Loucy (cell line): Measurements from ENCODE around the gene PCDHGC3.
"Not testable (repeated sequence)": the region's sequence is repeated elsewhere in the genome, so short reads cannot be mapped to it uniquely, and the experiment has no call there.

Experiments
- H2AFZ ChIP-seq: fragments of 200-600 bp; sonication (generic); 2 replicates; pipeline ENCODE4 v1.6.0; 2016; ENCODE audit warnings: antibody characterized with exemption, mild to moderate bottlenecking, low read length, moderate library complexity
- H3F3A ChIP-seq: fragments of 200-600 bp; 2 replicates; pipeline ENCODE4 v1.6.0; 2016; ENCODE audit warnings: antibody characterized with exemption, low read depth, mild to moderate bottlenecking
- H3K27me3 ChIP-seq: fragments of 200-600 bp; sonication (generic); 2 replicates; pipeline ENCODE4 v1.6.1; 2014; ENCODE audit warnings: low read length, mild to moderate bottlenecking; ENCODE audit not compliant: insufficient read depth, poor library complexity, severe bottlenecking
- H3K36me3 ChIP-seq: fragments of 200-600 bp; sonication (generic); 2 replicates; pipeline ENCODE4 v1.6.1; 2016; ENCODE audit warnings: low read length; ENCODE audit not compliant: insufficient read depth
- H3K4me1 ChIP-seq: fragments of 200-600 bp; sonication (generic); 2 replicates; pipeline ENCODE4 v1.5.1; 2014; ENCODE audit warnings: low read length, mild to moderate bottlenecking; ENCODE audit not compliant: insufficient read depth, poor library complexity, severe bottlenecking
- H3K4me2 ChIP-seq: fragments of 200-600 bp; sonication (generic); 2 replicates; pipeline ENCODE4 v1.6.0; 2014; ENCODE audit warnings: antibody characterized with exemption, low read length, low read depth, mild to moderate bottlenecking; ENCODE audit not compliant: poor library complexity, severe bottlenecking
- H3K4me3 ChIP-seq: fragments of 200-600 bp; sonication (generic); 2 replicates; pipeline ENCODE4 v1.5.1; 2014; ENCODE audit warnings: low read length, mild to moderate bottlenecking, mixed read lengths; ENCODE audit not compliant: poor library complexity, severe bottlenecking
- H3K79me2 ChIP-seq: fragments of 200-600 bp; sonication (generic); 2 replicates; pipeline ENCODE4 v1.6.1; 2014; ENCODE audit warnings: low read length; ENCODE audit not compliant: insufficient read depth
- H3K9ac ChIP-seq: fragments of 200-600 bp; sonication (generic); 2 replicates; pipeline ENCODE4 v1.6.0; 2014; ENCODE audit warnings: mild to moderate bottlenecking, low read depth, low read length, moderate library complexity; ENCODE audit not compliant: poor library complexity, severe bottlenecking
- H3K9me2 ChIP-seq: fragments of 200-600 bp; sonication (generic); replicated peaks from 2 replicates; pipeline ENCODE4 v1.6.1; 2016; ENCODE audit warnings: low read depth, low read length, mixed read lengths
- H3K9me3 ChIP-seq: fragments of 200-600 bp; sonication (generic); 2 replicates; pipeline ENCODE4 v1.6.1; 2014; ENCODE audit warnings: mild to moderate bottlenecking, antibody characterized with exemption, low read length, low read depth; ENCODE audit not compliant: insufficient read depth
- H4K20me1 ChIP-seq: fragments of 200-600 bp; sonication (generic); 2 replicates; pipeline ENCODE4 v1.6.0; 2014; ENCODE audit warnings: antibody characterized with exemption, low read length, mild to moderate bottlenecking; ENCODE audit not compliant: insufficient read depth, poor library complexity, severe bottlenecking
- CTCF ChIP-seq: fragments of 200-600 bp; sonication (generic); conservative IDR thresholded peaks from 2 replicates; pipeline ENCODE4 v1.5.1; 2014; ENCODE audit warnings: mild to moderate bottlenecking, antibody characterized with exemption, low read length
- EZH2phosphoT487 ChIP-seq: fragments of 200-600 bp; IDR thresholded peaks from 2 replicates; pipeline ENCODE4 v1.6.1; 2018; ENCODE audit warnings: antibody characterized with exemption, mild to moderate bottlenecking, moderate library complexity, borderline replicate concordance

Gene PCDHGC3

GRCh38 chr5:141431286-141431685, 44.5 kb upstream of the PCDHGC3 start:
- Histone ChIP-seq H3K79me2 (no peaks in the 10 kb centered on the region), H3K4me3 (no peak overlapping the region), H3K9me3 (no peaks in the 10 kb centered on the region), H3K4me1 (no peaks in the 10 kb centered on the region), H3K36me3 (no peaks in the 10 kb centered on the region), H3K9ac (no peak overlapping the region), H4K20me1 (no peaks in the 10 kb centered on the region), H3K9me2 (no peaks in the 10 kb centered on the region), H2AFZ (no peak overlapping the region), H3F3A (no peaks in the 10 kb centered on the region), H3K4me2 (no peak overlapping the region), H3K27me3 (no peaks in the 10 kb centered on the region)
- no peak for TF ChIP-seq CTCF
- no peak for TF ChIP-seq EZH2phosphoT487

- not testable (repeated sequence) for H2AFZ ChIP-seq, H3K9me3 ChIP-seq, H3K9me2 ChIP-seq, H3K9ac ChIP-seq, H3K36me3 ChIP-seq, H3K27me3 ChIP-seq, H4K20me1 ChIP-seq, H3F3A ChIP-seq, H3K4me1 ChIP-seq, H3K79me2 ChIP-seq, H3K4me2 ChIP-seq, H3K4me3 ChIP-seq
These were observed 43.5 kb upstream of the PCDHGC3 start for GRCh38 chr5:141432308-141432707.

GRCh38 chr5:141432726-141433125, 43.0 kb upstream of the PCDHGC3 start:
- not testable (repeated sequence) for H3K9me3 ChIP-seq, H3K9me2 ChIP-seq, H3K27me3 ChIP-seq, H3K36me3 ChIP-seq, H3K79me2 ChIP-seq, H3K9ac ChIP-seq, H4K20me1 ChIP-seq, H3F3A ChIP-seq, H3K4me1 ChIP-seq, H3K4me3 ChIP-seq, H3K4me2 ChIP-seq, H2AFZ ChIP-seq

GRCh38 chr5:141434006-141434405, 41.8 kb upstream of the PCDHGC3 start:
- Histone ChIP-seq H3K9me3 (no peaks in the 10 kb centered on the region), H3F3A (no peaks in the 10 kb centered on the region), H3K9me2 (no peaks in the 10 kb centered on the region), H3K27me3 (no peaks in the 10 kb centered on the region), H3K4me1 (no peaks in the 10 kb centered on the region), H3K36me3 (no peaks in the 10 kb centered on the region), H3K9ac (no peak overlapping the region), H4K20me1 (no peaks in the 10 kb centered on the region), H3K4me3 (no peak overlapping the region), H2AFZ (no peak overlapping the region), H3K4me2 (no peak overlapping the region), H3K79me2 (no peaks in the 10 kb centered on the region)
- TF ChIP-seq EZH2phosphoT487 (no peak), CTCF (no peak)
